Upper lobe of right lung (tissue), 1 donor: Measurements from ENCODE around the gene CIART. TPM values are rescaled to one million over a fixed set of nuclear protein-coding genes. Genes with fewer than 3 reads are reported as not detected.
"Not testable (repeated sequence)": the region's sequence is repeated elsewhere in the genome, so short reads cannot be mapped to it uniquely, and the experiment has no call there.

Experiments used
- ATAC-seq: fragments of 200-7000 bp; cut with Tn5 transposase; one replicate; pipeline ENCODE4 v1.9.1; 2020; ENCODE audit warnings: mild to moderate bottlenecking, moderate library complexity
- DNase-seq: peaks from one replicate; pipeline ENCODE4 v3.0.0-alpha.2; 2020
- H3K27ac ChIP-seq: fragments of 200-600 bp; one replicate; pipeline ENCODE4 v1.8.0; 2022
- H3K27me3 ChIP-seq: fragments of 200-600 bp; one replicate; pipeline ENCODE4 v1.8.0; 2022; ENCODE audit warnings: mild to moderate bottlenecking
- H3K36me3 ChIP-seq: fragments of 200-600 bp; one replicate; pipeline ENCODE4 v1.8.0; 2022
- H3K4me1 ChIP-seq: fragments of 200-600 bp; one replicate; pipeline ENCODE4 v1.8.0; 2022
- H3K4me3 ChIP-seq: fragments of 200-600 bp; one replicate; pipeline ENCODE4 v1.8.0; 2022; ENCODE audit warnings: mild to moderate bottlenecking
- H3K9me3 ChIP-seq: fragments of 200-600 bp; one replicate; pipeline ENCODE4 v1.8.0; 2022
- CTCF ChIP-seq: fragments of 200-600 bp; IDR thresholded peaks from one replicate; pipeline ENCODE4 v1.8.0; 2022; ENCODE audit warnings: antibody characterized with exemption
- intact Hi-C: fragments of 100-400 bp; cut with DNase I; formaldehyde crosslinking; loops from one replicate; pipeline ENCODE4 v1.11.0; 2022
- total RNA-seq: library from RNA; stranded (reverse); fragmentation: NEBNext Ultra II Directional; extraction: Animal tissue kit (Norgen Biotek cat#: 25700); gene quantifications from one replicate; pipeline ENCODE4 v1.2.1, GENCODE V29; 2021
- donor health status: DM: no; HTN: yes; CAD: no; lungs with severe emphysema.

CIART gene
- total RNA-seq, 1 donor from 2014 or later, result 10.6 TPM

DNA sequence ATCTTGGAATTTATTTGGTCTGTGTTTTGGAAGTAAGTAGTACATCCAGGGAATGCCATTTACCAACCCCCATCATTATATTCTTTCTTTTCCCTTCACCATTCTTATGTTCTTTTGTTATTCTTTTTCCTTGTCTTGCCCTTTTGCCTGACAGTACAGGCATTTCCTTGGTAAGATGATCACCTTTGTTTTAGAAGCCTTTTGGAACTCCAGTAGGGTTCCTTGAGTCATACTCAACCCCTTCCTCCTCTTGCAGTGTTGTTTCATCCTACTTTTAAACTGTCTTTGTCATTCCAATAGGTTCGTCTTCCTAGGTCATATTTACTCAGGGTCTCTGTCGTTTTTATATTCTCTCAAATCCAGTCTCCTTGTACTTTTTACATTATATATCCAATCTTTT is 20.5 kb downstream of the CIART start:
- Histone ChIP-seq H3K9me3 (no peaks in the 10 kb centered on the region), H3K4me3 (no peak overlapping the region), H3K27me3 (no peaks in the 10 kb centered on the region), H3K4me1 (no peaks in the 10 kb centered on the region), H3K36me3 (peaks cover 64% of the 10 kb centered on the region), H3K27ac (no peak overlapping the region)
- DNase-seq (no peak), ATAC-seq (no peak)
- intact Hi-C loops, result no loop called here
- TF ChIP-seq CTCF, result no peak

- H3K27me3 ChIP-seq, ATAC-seq, H3K4me1 ChIP-seq, H3K27ac ChIP-seq, H3K4me3 ChIP-seq, intact Hi-C loops, DNase-seq, H3K9me3 ChIP-seq: not testable (repeated sequence)
- peaks cover 19% of the 10 kb centered on the region for H3K36me3 ChIP-seq
These were observed 26.2 kb downstream of the CIART start for GRCh38 chr1:150308585-150308984.

GRCh38 chr1:150309758-150310508 is 27.6 kb downstream of the CIART start:
- intact Hi-C loops, result no loop called here
- Histone ChIP-seq H3K27ac (no peak overlapping the region), H3K36me3 (peaks cover 19% of the 10 kb centered on the region), H3K4me3 (no peak overlapping the region), H3K27me3 (no peaks in the 10 kb centered on the region), H3K4me1 (no peaks in the 10 kb centered on the region), H3K9me3 (no peaks in the 10 kb centered on the region)
- ATAC-seq, result no peak
- TF ChIP-seq CTCF, result no peak
- DNase-seq, result no peak

DNA sequence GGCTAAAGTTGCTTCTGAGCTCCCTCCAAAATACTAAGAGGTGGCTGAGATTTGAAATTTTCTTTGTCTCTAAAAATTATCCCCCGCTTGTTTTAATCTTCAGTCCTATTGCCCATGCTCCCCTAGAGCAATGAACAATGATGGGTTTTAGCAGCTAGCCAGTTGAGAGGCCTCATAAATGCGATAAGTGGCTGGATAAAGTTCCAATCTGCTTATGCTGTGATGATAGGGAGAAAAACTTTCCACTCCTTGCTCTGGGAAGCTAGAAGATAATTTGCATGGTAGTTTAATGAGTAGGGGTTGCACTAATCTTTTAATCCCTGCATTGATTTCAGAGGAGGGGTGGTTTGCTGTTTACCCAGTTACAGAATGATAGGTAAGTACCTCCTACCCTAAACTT is 29.4 kb downstream of the CIART start:
- no peak for DNase-seq
- TF ChIP-seq CTCF, result no peak
- Histone ChIP-seq H3K36me3 (peaks cover 9% of the 10 kb centered on the region), H3K27me3 (no peaks in the 10 kb centered on the region), H3K27ac (no peak overlapping the region), H3K4me3 (no peak overlapping the region), H3K4me1 (no peaks in the 10 kb centered on the region), H3K9me3 (no peaks in the 10 kb centered on the region)
- intact Hi-C loops, result no loop called here
- no peak for ATAC-seq

- not testable (repeated sequence) for H3K4me3 ChIP-seq, DNase-seq
These were observed 32.3 kb downstream of the CIART start for GRCh38 chr1:150314691-150315090.

GRCh38 chr1:150320667-150320978 is 38.3 kb downstream of the CIART start:
- no peak for TF ChIP-seq CTCF
- no peak for DNase-seq

More at GRCh38 chr1:150314691-150315090, 32.3 kb downstream of the CIART start:
- H3K27me3 ChIP-seq, H3K27ac ChIP-seq, H3K4me1 ChIP-seq, H3K36me3 ChIP-seq, intact Hi-C loops, H3K9me3 ChIP-seq, ATAC-seq: not testable (repeated sequence)

DNA sequence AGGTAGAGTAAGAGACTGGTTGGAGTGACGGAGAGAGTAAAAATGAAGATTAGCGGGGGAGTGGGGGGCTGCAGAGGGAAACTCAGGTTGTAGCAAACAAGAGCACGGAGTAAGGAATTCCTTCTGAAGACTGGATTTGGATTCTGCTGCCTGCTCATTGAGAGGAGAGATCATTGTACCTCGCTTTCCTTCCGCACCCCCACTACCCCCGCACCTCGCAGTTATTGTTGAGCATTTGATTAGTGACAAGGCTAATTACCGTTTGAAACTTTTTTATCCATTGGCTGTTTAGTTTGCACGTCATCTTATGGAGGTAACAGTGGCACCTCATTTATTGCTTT is 39.4 kb downstream of the CIART start:
- no peak for TF ChIP-seq CTCF
- ATAC-seq, result no peak
- no peaks in the 10 kb centered on the region for H3K9me3 ChIP-seq
- H3K27me3 ChIP-seq, result no peaks in the 10 kb centered on the region
- peaks cover 10% of the 10 kb centered on the region for H3K4me1 ChIP-seq
- peak overlapping the region; percentile 88 for H3K4me3 ChIP-seq
- intact Hi-C loops, result no loop called here
- H3K36me3 ChIP-seq, result peaks cover 24% of the 10 kb centered on the region
- DNase-seq, result no peak
- H3K27ac ChIP-seq, result peak overlapping the region; percentile 94

More at GRCh38 chr1:150320667-150320978, 38.3 kb downstream of the CIART start:
- H3K4me3 ChIP-seq, result peak overlapping the region; percentile 88
- no peaks in the 10 kb centered on the region for H3K9me3 ChIP-seq
- H3K27me3 ChIP-seq, result no peaks in the 10 kb centered on the region
- H3K4me1 ChIP-seq, result peaks cover 10% of the 10 kb centered on the region
- H3K27ac ChIP-seq, result peak overlapping the region; percentile 94
- H3K36me3 ChIP-seq, result peaks cover 12% of the 10 kb centered on the region
- intact Hi-C loops, result no loop called here
- ATAC-seq, result no peak
